Measurements from ENCODE around the gene PTPRQ. TPM values are rescaled to one million over a fixed set of nuclear protein-coding genes. Genes with fewer than 3 reads are reported as not detected.

The PTPRQ gene
- total and polyA plus RNA-seq, 2 of the 8 experiments (the other 6 are each of a cell fraction or from before 2014, with no cell fraction given), result not detected

GRCh38 chr12:80676856-80677255, 232.8 kb downstream of the PTPRQ start:
- H3K4me2 ChIP-seq (ENCODE audit: insufficient read depth in 1 of 2, low read depth in 2 of 2, low read length in 2 of 2), result no peak overlapping the region
- 96% methylated on average over 1 of the region's 1 CpG; no CpG with 5 or more reads in 1 of the 2 experiments for WGBS, 2 experiments (ENCODE audit: extremely low coverage in 1 of 2, insufficient coverage in 1 of 2, insufficient read length in 1 of 2, insufficient replicate concordance in 2 of 2, low coverage in 1 of 2, low lambda C conversion rate in 2 of 2, missing lambda C conversion rate in 1 of 2)
- H3K9ac ChIP-seq (replicated peaks in 1 of 4; ENCODE audit: extremely low read depth in 1 of 4, low read depth in 3 of 4, low read length in 3 of 4), result no peak overlapping the region
- H2BK5ac ChIP-seq (ENCODE audit: low read depth, low read length), result no peak overlapping the region
- no peak overlapping the region for H3K4me3 ChIP-seq (ENCODE audit: extremely low read depth in 1 of 4, insufficient read depth in 2 of 4, low read depth in 3 of 4, low read length in 4 of 4)
- H3K4ac ChIP-seq (replicated peaks; ENCODE audit: insufficient read length, low read depth, low read length), result no peak overlapping the region
- H4K91ac ChIP-seq (replicated peaks; ENCODE audit: insufficient read length, low read length), result no peak overlapping the region
- H2AK5ac ChIP-seq (ENCODE audit: low read depth, low read length), result no peak overlapping the region
- POLR2A ChIA-PET (ENCODE audit: partially characterized antibody), result no interaction called here
- no peak overlapping the region for H2BK12ac ChIP-seq (ENCODE audit: low read depth, low read length)
- no peaks in the 10 kb centered on the region for H3K23me2 ChIP-seq (ENCODE audit: low read depth, low read length)
- no peaks in the 10 kb centered on the region for H3K79me2 ChIP-seq (ENCODE audit: control insufficient read depth in 1 of 2, insufficient read depth in 2 of 2, low read length in 2 of 2)
- H2AFZ ChIP-seq (ENCODE audit: low read length), result no peak overlapping the region
- H3K79me1 ChIP-seq (ENCODE audit: low read depth, low read length), result no peaks in the 10 kb centered on the region
- H2BK120ac ChIP-seq (replicated peaks; ENCODE audit: low read depth, low read length), result no peak overlapping the region
- no peak for DNase-seq (ENCODE audit: low read depth in 1 of 2, low spot score in 2 of 2)
- H3K36me3 ChIP-seq (ENCODE audit: control insufficient read depth in 2 of 4, insufficient read depth in 4 of 4, low read length in 3 of 4), result no peaks in the 10 kb centered on the region
- no peaks in the 10 kb centered on the region for H3K9me3 ChIP-seq (ENCODE audit: insufficient read depth in 2 of 2, low read depth in 1 of 2, low read length in 1 of 2)
- no peak overlapping the region for H3K23ac ChIP-seq (ENCODE audit: insufficient read length)
- H2BK15ac ChIP-seq (ENCODE audit: low read length), result no peak overlapping the region
- H3K14ac ChIP-seq (ENCODE audit: insufficient read length), result no peak overlapping the region
- no peak overlapping the region for H3K18ac ChIP-seq (ENCODE audit: extremely low read depth, low read length)
- H3K56ac ChIP-seq (replicated peaks; ENCODE audit: insufficient read length, low read depth, low read length), result no peak overlapping the region
- FAIRE-seq, result no peak
- CTCF ChIA-PET (ENCODE audit: partially characterized antibody), result interaction anchor here (0.5 to 0.9 kb wide), 2 partner anchors 104 to 204 kb away, joined by 3 read pairs; no protein-coding TSS in a partner anchor
- H3K4me1 ChIP-seq (replicated peaks in 1 of 4; ENCODE audit: control insufficient read depth in 3 of 4, insufficient read depth in 4 of 4, low read length in 3 of 4), result no peaks in the 10 kb centered on the region
- no peak overlapping the region for H2BK20ac ChIP-seq (ENCODE audit: low read length)
- no peaks in the 10 kb centered on the region for H3K27me3 ChIP-seq (replicated peaks in 1 of 4; ENCODE audit: control insufficient read depth in 3 of 4, extremely low read depth in 1 of 4, insufficient read depth in 3 of 4, low read length in 3 of 4)
- H3K27ac ChIP-seq (ENCODE audit: low read depth, low read length), result no peak overlapping the region
- no peak overlapping the region for H4K8ac ChIP-seq (ENCODE audit: extremely low read depth, insufficient read depth, low read length)
- H4K5ac ChIP-seq (ENCODE audit: insufficient read length, low read depth, low read length), result no peak overlapping the region
- H4K20me1 ChIP-seq (replicated peaks in 1 of 2; ENCODE audit: control insufficient read depth in 1 of 2, insufficient read depth in 2 of 2, low read length in 2 of 2), result no peaks in the 10 kb centered on the region
- TF ChIP-seq CBX8 (IDR thresholded peaks at IDR 0.05; ENCODE audit: borderline replicate concordance, low read depth, low read length) (no peak), ATF2 (IDR thresholded peaks at IDR 0.05; ENCODE audit: low read length) (no peak), HDAC6 (IDR thresholded peaks at IDR 0.05; ENCODE audit: low read depth, low read length) (no peak), RXRA (IDR thresholded peaks at IDR 0.05; ENCODE audit: insufficient read depth, low read depth, low read length) (no peak), SIX5 (IDR thresholded peaks at IDR 0.05; ENCODE audit: low read depth, low read length) (no peak), TAF1 (IDR thresholded peaks at IDR 0.05; ENCODE audit: low read depth, low read length) (no peak), YY1 (IDR thresholded peaks at IDR 0.05; ENCODE audit: low read depth, low read length) (no peak), SAP30 (IDR thresholded peaks at IDR 0.05; ENCODE audit: insufficient read depth, insufficient replicate concordance, low read length) (no peak), BCL11A (IDR thresholded peaks at IDR 0.05; ENCODE audit: low read depth in 2 of 2, low read length in 2 of 2) (no peak), NANOG (IDR thresholded peaks at IDR 0.05; ENCODE audit: insufficient read depth, low read depth, low read length, poor library complexity, severe bottlenecking) (no peak), KDM4A (IDR thresholded peaks at IDR 0.05; ENCODE audit: low read depth, low read length, severe bottlenecking) (no peak), ASH2L (IDR thresholded peaks at IDR 0.05; ENCODE audit: low read length) (no peak)

Measured in H1 (cell line).